ENCODE data around the gene SLC12A4. TPM values are rescaled to one million over a fixed set of nuclear protein-coding genes. Genes with fewer than 3 reads are reported as not detected.
"Not testable (repeated sequence)": the region's sequence is repeated elsewhere in the genome, so short reads cannot be mapped to it uniquely, and the experiment has no call there.

SLC12A4 gene
- total RNA-seq, 1 experiment from 2014 or later: 11.0 TPM

GRCh38 chr16:67937713-67938112 is 30.7 kb downstream of the SLC12A4 start:
- H3K4me2 ChIP-seq (ENCODE audit: low read depth, low read length, poor library complexity, severe bottlenecking): peak overlapping the region; percentile 77
- H3K4me3 ChIP-seq (ENCODE audit: low read length): peak overlapping the region; percentile 91; the same call in 1 of the 2 replicates

GRCh38 chr16:67936880-67937605 is 31.4 kb downstream of the SLC12A4 start:
- no peaks in the 10 kb centered on the region; the same call in 1 of the 2 replicates for H4K20me1 ChIP-seq (ENCODE audit: insufficient read depth, low read depth, low read length)
- no peak overlapping the region for H2AFZ ChIP-seq (ENCODE audit: low read length)
- peaks cover 34% of the 10 kb centered on the region for H3K4me1 ChIP-seq (ENCODE audit: low read length)
- peak overlapping the region; percentile 91 for H3K4me3 ChIP-seq (ENCODE audit: low read length)
- peaks cover 19% of the 10 kb centered on the region; the same call in 1 of the 2 replicates for H3K36me3 ChIP-seq (ENCODE audit: insufficient read depth, low read length)
- peak overlapping the region; percentile 89 for H3K27ac ChIP-seq (ENCODE audit: low read length)
- H3K4me2 ChIP-seq (ENCODE audit: low read depth, low read length, poor library complexity, severe bottlenecking): peak overlapping the region; percentile 77
- no peaks in the 10 kb centered on the region for H3K9me2 ChIP-seq (replicated peaks; ENCODE audit: insufficient read depth, low read length)
- peak overlapping the region; percentile 98 for H3K9ac ChIP-seq (ENCODE audit: low read length)
- no peaks in the 10 kb centered on the region for H3K9me3 ChIP-seq (ENCODE audit: low read length)
- H3K27me3 ChIP-seq (ENCODE audit: low read length): no peaks in the 10 kb centered on the region
- peak; percentile 94 for DNase-seq
- peaks cover 34% of the 10 kb centered on the region for H3K79me2 ChIP-seq (ENCODE audit: low read length)

More at GRCh38 chr16:67937713-67938112, 30.7 kb downstream of the SLC12A4 start:
- not testable (repeated sequence) for H3K9me2 ChIP-seq (replicated peaks; ENCODE audit: insufficient read depth, low read length); H3K27me3 ChIP-seq (ENCODE audit: low read length); DNase-seq; H3K9me3 ChIP-seq (ENCODE audit: low read length); H2AFZ ChIP-seq (ENCODE audit: low read length); H4K20me1 ChIP-seq (ENCODE audit: insufficient read depth, low read depth, low read length)
- peak overlapping the region; percentile 98; the same call in 1 of the 2 replicates for H3K9ac ChIP-seq (ENCODE audit: low read length)
- H3K4me1 ChIP-seq (ENCODE audit: low read length): peaks cover 34% of the 10 kb centered on the region
- peaks cover 19% of the 10 kb centered on the region; the same call in 1 of the 2 replicates for H3K36me3 ChIP-seq (ENCODE audit: insufficient read depth, low read length)
- H3K79me2 ChIP-seq (ENCODE audit: low read length): peaks cover 34% of the 10 kb centered on the region
- H3K27ac ChIP-seq (ENCODE audit: low read length): peak overlapping the region; percentile 89

GRCh38 chr16:67936124-67936879 is 32.1 kb downstream of the SLC12A4 start, which contains the start of gene PSMB10:
PSMB10 (minus strand) TSS chr16:67936850; CDS start chr16:67936749, 101 bp downstream.
- H3K9ac ChIP-seq (ENCODE audit: low read length): peak within 1 kb of the TSS; percentile 98
- H4K20me1 ChIP-seq (ENCODE audit: insufficient read depth, low read depth, low read length): no peaks in the 10 kb centered on the region; the same call in 1 of the 2 replicates
- peaks cover 34% of the 10 kb centered on the region for H3K79me2 ChIP-seq (ENCODE audit: low read length)
- H3K36me3 ChIP-seq (ENCODE audit: insufficient read depth, low read length): peaks cover 19% of the 10 kb centered on the region; the same call in 1 of the 2 replicates
- H3K9me3 ChIP-seq (ENCODE audit: low read length): no peaks in the 10 kb centered on the region
- H3K4me2 ChIP-seq (ENCODE audit: low read depth, low read length, poor library complexity, severe bottlenecking): peak within 1 kb of the TSS; percentile 77
- H3K4me3 ChIP-seq (ENCODE audit: low read length): peak within 1 kb of the TSS; percentile 91
- no peaks in the 10 kb centered on the region for H3K9me2 ChIP-seq (replicated peaks; ENCODE audit: insufficient read depth, low read length)
- H2AFZ ChIP-seq (ENCODE audit: low read length): no peak within 1 kb of the TSS
- no peaks in the 10 kb centered on the region for H3K27me3 ChIP-seq (ENCODE audit: low read length)
- peak within 1 kb of the TSS; percentile 89 for H3K27ac ChIP-seq (ENCODE audit: low read length)
- H3K4me1 ChIP-seq (ENCODE audit: low read length): peaks cover 27% of the 10 kb centered on the region
- no peak for DNase-seq

GRCh38 chr16:67935402-67936123 is 32.9 kb downstream of the SLC12A4 start:
- Histone ChIP-seq H4K20me1 (ENCODE audit: insufficient read depth, low read depth, low read length) (no peaks in the 10 kb centered on the region; the same call in 1 of the 2 replicates), H3K27ac (ENCODE audit: low read length) (peak overlapping the region; percentile 89), H3K79me2 (ENCODE audit: low read length) (peaks cover 34% of the 10 kb centered on the region), H3K36me3 (ENCODE audit: insufficient read depth, low read length) (peaks cover 19% of the 10 kb centered on the region; the same call in 1 of the 2 replicates), H3K9me2 (replicated peaks; ENCODE audit: insufficient read depth, low read length) (no peaks in the 10 kb centered on the region), H3K9ac (ENCODE audit: low read length) (peak overlapping the region; percentile 98), H3K9me3 (ENCODE audit: low read length) (no peaks in the 10 kb centered on the region), H3K4me2 (ENCODE audit: low read depth, low read length, poor library complexity, severe bottlenecking) (peak overlapping the region; percentile 77), H3K4me1 (ENCODE audit: low read length) (peaks cover 27% of the 10 kb centered on the region), H3K27me3 (ENCODE audit: low read length) (no peaks in the 10 kb centered on the region), H2AFZ (ENCODE audit: low read length) (no peak overlapping the region), H3K4me3 (ENCODE audit: low read length) (peak overlapping the region; percentile 91)
- peak; percentile 99 for DNase-seq

- Histone ChIP-seq H3K4me1 (ENCODE audit: low read length) (peaks cover 27% of the 10 kb centered on the region), H3K9me3 (ENCODE audit: low read length) (no peaks in the 10 kb centered on the region), H4K20me1 (ENCODE audit: insufficient read depth, low read depth, low read length) (no peaks in the 10 kb centered on the region; the same call in 1 of the 2 replicates), H3K36me3 (ENCODE audit: insufficient read depth, low read length) (peaks cover 19% of the 10 kb centered on the region; the same call in 1 of the 2 replicates), H3K4me2 (ENCODE audit: low read depth, low read length, poor library complexity, severe bottlenecking) (peak overlapping the region; percentile 77), H3K27me3 (ENCODE audit: low read length) (no peaks in the 10 kb centered on the region), H3K9me2 (replicated peaks; ENCODE audit: insufficient read depth, low read length) (no peaks in the 10 kb centered on the region), H3K27ac (ENCODE audit: low read length) (no peak overlapping the region), H2AFZ (ENCODE audit: low read length) (no peak overlapping the region), H3K79me2 (ENCODE audit: low read length) (peaks cover 34% of the 10 kb centered on the region), H3K4me3 (ENCODE audit: low read length) (peak overlapping the region; percentile 91), H3K9ac (ENCODE audit: low read length) (peak overlapping the region; percentile 59)
- peak; percentile 40 for DNase-seq
Measured at GRCh38 chr16:67935101-67935401, 33.4 kb downstream of the SLC12A4 start.

- peak overlapping the region; percentile 59 for H3K9ac ChIP-seq (ENCODE audit: low read length)
- no peaks in the 10 kb centered on the region for H3K9me3 ChIP-seq (ENCODE audit: low read length)
- peak overlapping the region; percentile 77 for H3K4me2 ChIP-seq (ENCODE audit: low read depth, low read length, poor library complexity, severe bottlenecking)
- no peak overlapping the region for H2AFZ ChIP-seq (ENCODE audit: low read length)
- peak overlapping the region; percentile 91 for H3K4me3 ChIP-seq (ENCODE audit: low read length)
- no peak overlapping the region for H3K27ac ChIP-seq (ENCODE audit: low read length)
- H3K79me2 ChIP-seq (ENCODE audit: low read length): peaks cover 34% of the 10 kb centered on the region
- no peak for DNase-seq
- H3K9me2 ChIP-seq (replicated peaks; ENCODE audit: insufficient read depth, low read length): no peaks in the 10 kb centered on the region
- no peaks in the 10 kb centered on the region; the same call in 1 of the 2 replicates for H4K20me1 ChIP-seq (ENCODE audit: insufficient read depth, low read depth, low read length)
- peaks cover 27% of the 10 kb centered on the region for H3K4me1 ChIP-seq (ENCODE audit: low read length)
- H3K36me3 ChIP-seq (ENCODE audit: insufficient read depth, low read length): peaks cover 19% of the 10 kb centered on the region; the same call in 1 of the 2 replicates
- H3K27me3 ChIP-seq (ENCODE audit: low read length): no peaks in the 10 kb centered on the region
Measured at GRCh38 chr16:67934306-67935100, 33.9 kb downstream of the SLC12A4 start.

GRCh38 chr16:67933805-67934204 is 34.6 kb downstream of the SLC12A4 start:
- Histone ChIP-seq H3K9me2 (replicated peaks; ENCODE audit: insufficient read depth, low read length) (no peaks in the 10 kb centered on the region), H3K27me3 (ENCODE audit: low read length) (no peaks in the 10 kb centered on the region), H3K4me3 (ENCODE audit: low read length) (no peak overlapping the region), H3K9ac (ENCODE audit: low read length) (no peak overlapping the region), H4K20me1 (ENCODE audit: insufficient read depth, low read depth, low read length) (no peaks in the 10 kb centered on the region), H3K27ac (ENCODE audit: low read length) (no peak overlapping the region), H3K79me2 (ENCODE audit: low read length) (peaks cover 30% of the 10 kb centered on the region), H3K36me3 (ENCODE audit: insufficient read depth, low read length) (peaks cover 19% of the 10 kb centered on the region; the same call in 1 of the 2 replicates), H2AFZ (ENCODE audit: low read length) (no peak overlapping the region), H3K4me2 (ENCODE audit: low read depth, low read length, poor library complexity, severe bottlenecking) (no peak overlapping the region), H3K4me1 (ENCODE audit: low read length) (peaks cover 27% of the 10 kb centered on the region), H3K9me3 (ENCODE audit: low read length) (no peaks in the 10 kb centered on the region)
- DNase-seq: no peak

Measured in Karpas-422 (cell line).